Prostate gland (tissue), 2 donors: Measurements from ENCODE around the gene ELAPOR1. TPM values are rescaled to one million over a fixed set of nuclear protein-coding genes. Genes with fewer than 3 reads are reported as not detected.
"Not testable (repeated sequence)": the region's sequence is repeated elsewhere in the genome, so short reads cannot be mapped to it uniquely, and the experiment has no call there.

ENCODE experiments used
- DNase-seq: peaks from one replicate; pipeline ENCODE4 v3.0.0-alpha.2; 2019; ENCODE audit warnings: low spot score
- H3K27ac ChIP-seq, 2 donors: fragments of 200-600 bp; sonication (generic); 2 replicates each; pipeline ENCODE4 v1.5.1; 2017 to 2019
- H3K27me3 ChIP-seq: fragments of 200-600 bp; sonication (generic); replicated peaks from 2 replicates; pipeline ENCODE4 v1.5.1; 2019; ENCODE audit not compliant: insufficient read depth
- H3K36me3 ChIP-seq, 2 donors: fragments of 200-600 bp; sonication (generic); 1 replicate in 1 of 2; 2 replicates in 1 of 2; pipeline versions ENCODE4 v1.5.1 to v1.8.1; 2017 to 2019
- H3K4me1 ChIP-seq: fragments of 200-600 bp; sonication (generic); replicated peaks from 2 replicates; pipeline ENCODE4 v1.5.1; 2019
- H3K4me3 ChIP-seq, 2 donors: fragments of 200-600 bp; sonication (generic); 2 replicates each; pipeline ENCODE4 v1.5.1; 2017 to 2019
- H3K9me3 ChIP-seq: fragments of 200-600 bp; sonication (generic); 2 replicates; pipeline ENCODE4 v1.5.1; 2017
- POLR2A ChIP-seq: fragments of 450-650 bp; IDR thresholded peaks from one replicate; pipeline ENCODE4 v1.6.1; 2016; ENCODE audit warnings: antibody characterized with exemption, mild to moderate bottlenecking
- POLR2AphosphoS5 ChIP-seq: sonication (generic); formaldehyde crosslinking; IDR thresholded peaks from one replicate; pipeline ENCODE4 v1.6.1; 2017; ENCODE audit warnings: antibody characterized with exemption
- WGBS: methylation state at CpG from one replicate; pipeline ENCODE4 v1.1.5; 2018; 5-methylcytosine and 5-hydroxymethylcytosine counted together
- intact Hi-C: fragments of 100-400 bp; cut with DNase I; formaldehyde crosslinking; loops from one replicate; pipeline ENCODE4 v1.14.2; 2022
- total RNA-seq, 2 donors: library from RNA; depleted of rRNA; stranded (reverse); fragments of >200 nt; gene quantifications; one replicate each; pipeline ENCODE4 v1.1.0, GENCODE V29; 2016
- TF ChIP-seq, protein P1 (sequence below), 4 experiments: fragments of 200-600 bp in 2 of 4; fragments of 450-650 bp in 2 of 4; sonication (generic) in 2 of 4; IDR thresholded peaks; 1 replicate in 3 of 4; 2 replicates in 1 of 4; pipeline ENCODE4 v1.5.1; 2016 to 2019; ENCODE audit warnings: antibody characterized with exemption in 4 of 4, mild to moderate bottlenecking in 2 of 4, moderate library complexity in 2 of 4

The ELAPOR1 gene
- total RNA-seq, 2 donors from 2014 or later = 102 to 621 TPM

- peak; percentile 42 for DNase-seq
- Histone ChIP-seq H3K4me3 (no peak overlapping the region), H3K4me1 (peaks cover 5% of the 10 kb centered on the region), H3K36me3 (no peaks in the 10 kb centered on the region), H3K27ac (peak overlapping the region; percentile 45 to 58), H3K27me3 (no peaks in the 10 kb centered on the region), H3K9me3 (no peaks in the 10 kb centered on the region)
- TF ChIP-seq POLR2AphosphoS5 (peak; percentile 32), POLR2A (no peak)
- TF ChIP-seq, protein P1, sequence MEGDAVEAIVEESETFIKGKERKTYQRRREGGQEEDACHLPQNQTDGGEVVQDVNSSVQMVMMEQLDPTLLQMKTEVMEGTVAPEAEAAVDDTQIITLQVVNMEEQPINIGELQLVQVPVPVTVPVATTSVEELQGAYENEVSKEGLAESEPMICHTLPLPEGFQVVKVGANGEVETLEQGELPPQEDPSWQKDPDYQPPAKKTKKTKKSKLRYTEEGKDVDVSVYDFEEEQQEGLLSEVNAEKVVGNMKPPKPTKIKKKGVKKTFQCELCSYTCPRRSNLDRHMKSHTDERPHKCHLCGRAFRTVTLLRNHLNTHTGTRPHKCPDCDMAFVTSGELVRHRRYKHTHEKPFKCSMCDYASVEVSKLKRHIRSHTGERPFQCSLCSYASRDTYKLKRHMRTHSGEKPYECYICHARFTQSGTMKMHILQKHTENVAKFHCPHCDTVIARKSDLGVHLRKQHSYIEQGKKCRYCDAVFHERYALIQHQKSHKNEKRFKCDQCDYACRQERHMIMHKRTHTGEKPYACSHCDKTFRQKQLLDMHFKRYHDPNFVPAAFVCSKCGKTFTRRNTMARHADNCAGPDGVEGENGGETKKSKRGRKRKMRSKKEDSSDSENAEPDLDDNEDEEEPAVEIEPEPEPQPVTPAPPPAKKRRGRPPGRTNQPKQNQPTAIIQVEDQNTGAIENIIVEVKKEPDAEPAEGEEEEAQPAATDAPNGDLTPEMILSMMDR (IDR thresholded peaks at IDR 0.05) = no peak
- WGBS = 69% methylated on average over 3 of the region's 3 CpGs
- intact Hi-C loops = no loop called here
These were observed 24.4 kb downstream of the ELAPOR1 start for GRCh38 chr1:109138358-109138757.

DNA sequence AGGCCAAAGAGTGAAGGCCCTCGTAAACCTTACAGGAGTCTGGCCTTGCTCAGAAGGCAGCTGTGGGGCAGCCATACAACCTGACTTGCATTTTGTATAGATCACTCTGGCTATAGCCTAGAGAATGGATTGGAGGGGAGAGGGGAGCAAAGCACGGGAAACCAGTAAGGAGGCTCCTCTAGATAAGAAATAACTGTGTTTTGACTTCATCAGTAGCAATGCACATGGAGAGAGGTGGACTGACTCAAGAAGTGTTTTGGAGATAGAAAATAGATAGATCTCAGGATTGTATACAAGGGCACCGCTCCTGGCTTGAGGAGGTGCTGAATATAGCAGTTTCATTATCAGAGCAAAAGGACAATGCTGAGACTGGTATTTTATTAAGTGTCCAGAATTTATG lies 26.5 kb downstream of the ELAPOR1 start:
- Histone ChIP-seq H3K36me3 (no peaks in the 10 kb centered on the region), H3K4me1 (peaks cover 5% of the 10 kb centered on the region), H3K27ac (no peak overlapping the region), H3K4me3 (no peak overlapping the region), H3K27me3 (no peaks in the 10 kb centered on the region), H3K9me3 (no peaks in the 10 kb centered on the region)
- 88% methylated on average over 3 of the region's 3 CpGs for WGBS
- no peak for DNase-seq
- TF ChIP-seq, protein P1 (IDR thresholded peaks at IDR 0.05) = no peak
- TF ChIP-seq POLR2A (no peak), POLR2AphosphoS5 (no peak)
- intact Hi-C loops = no loop called here

DNA sequence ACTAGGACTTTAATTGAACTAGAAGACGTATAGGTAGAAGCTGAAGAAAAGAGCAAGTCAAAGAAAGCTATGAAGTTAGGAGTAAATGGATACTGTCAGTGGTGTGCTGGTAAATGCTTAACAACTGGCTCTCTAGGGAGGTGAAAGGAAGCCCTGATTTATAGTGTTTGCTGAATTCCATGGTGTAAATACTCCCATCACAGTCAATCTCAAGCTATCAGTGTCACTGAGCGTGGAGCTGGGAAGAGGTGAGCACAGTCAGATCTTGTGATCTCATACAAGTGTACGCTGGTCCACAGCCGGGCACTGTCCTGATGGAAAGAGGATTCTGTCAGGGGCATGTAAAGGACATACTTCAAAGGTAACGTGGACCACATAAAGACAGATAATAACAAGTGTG lies 28.3 kb downstream of the ELAPOR1 start:
- WGBS = 67% methylated on average over 5 of the region's 5 CpGs
- peak overlapping the region in 1 of 2 donors; percentile 19 for H3K27ac ChIP-seq
- TF ChIP-seq, protein P1 (IDR thresholded peaks at IDR 0.05) = no peak
- TF ChIP-seq POLR2A (no peak), POLR2AphosphoS5 (no peak)
- no peaks in the 10 kb centered on the region for H3K9me3 ChIP-seq
- intact Hi-C loops = no loop called here
- H3K27me3 ChIP-seq = no peaks in the 10 kb centered on the region
- H3K4me1 ChIP-seq = peaks cover 5% of the 10 kb centered on the region
- no peak overlapping the region for H3K4me3 ChIP-seq
- no peaks in the 10 kb centered on the region for H3K36me3 ChIP-seq
- DNase-seq = no peak

GRCh38 chr1:109142725-109143124 lies 28.8 kb downstream of the ELAPOR1 start:
- DNase-seq, H3K27me3 ChIP-seq, H3K4me1 ChIP-seq, H3K36me3 ChIP-seq, H3K9me3 ChIP-seq, H3K4me3 ChIP-seq, intact Hi-C loops, H3K27ac ChIP-seq: not testable (repeated sequence)
- WGBS = 93% methylated on average over 6 of the region's 6 CpGs

GRCh38 chr1:109148987-109149561 lies 35.2 kb downstream of the ELAPOR1 start:
- Histone ChIP-seq H3K9me3 (no peaks in the 10 kb centered on the region), H3K27me3 (no peaks in the 10 kb centered on the region), H3K36me3 (no peaks in the 10 kb centered on the region), H3K27ac (peak overlapping the region; percentile 77 to 84), H3K4me1 (peaks cover 32% of the 10 kb centered on the region), H3K4me3 (no peak overlapping the region)
- 32% methylated on average over 10 of the region's 10 CpGs for WGBS
- TF ChIP-seq, protein P1 (IDR thresholded peaks at IDR 0.05) = no peak
- TF ChIP-seq POLR2AphosphoS5 (no peak), POLR2A (no peak)
- DNase-seq = no peak
- intact Hi-C loops = no loop called here
